Fibroblast of the aortic adventitia (primary cell): ENCODE measurements around the gene CST3. TPM values are rescaled to one million over a fixed set of nuclear protein-coding genes. Genes with fewer than 3 reads are reported as not detected.
"Not testable (repeated sequence)": the region's sequence is repeated elsewhere in the genome, so short reads cannot be mapped to it uniquely, and the experiment has no call there.

Experiments
- DNase-seq: peaks from one replicate; pipeline ENCODE4 v3.0.0-alpha.2; 2010; ENCODE audit warnings: low read depth
- H3K4me3 ChIP-seq: 2 replicates; pipeline ENCODE4 v1.5.1; 2011; ENCODE audit warnings: low read depth, mild to moderate bottlenecking, control low read depth, low read length, moderate library complexity
- total RNA-seq: library from RNA; depleted of rRNA; stranded (reverse); fragments of >200 nt; gene quantifications from 2 replicates; pipeline ENCODE4 v1.2.3, GENCODE V29; 2012; ENCODE audit warnings: low replicate concordance
- TF ChIP-seq, protein P1 (sequence below): IDR thresholded peaks from 2 replicates; pipeline ENCODE4 v1.5.1; 2011; ENCODE audit warnings: mild to moderate bottlenecking, low read length, control low read depth, inconsistent platforms; ENCODE audit not compliant: insufficient read depth

CST3 gene
- total RNA-seq, 1 donor, result 246 TPM

DNA sequence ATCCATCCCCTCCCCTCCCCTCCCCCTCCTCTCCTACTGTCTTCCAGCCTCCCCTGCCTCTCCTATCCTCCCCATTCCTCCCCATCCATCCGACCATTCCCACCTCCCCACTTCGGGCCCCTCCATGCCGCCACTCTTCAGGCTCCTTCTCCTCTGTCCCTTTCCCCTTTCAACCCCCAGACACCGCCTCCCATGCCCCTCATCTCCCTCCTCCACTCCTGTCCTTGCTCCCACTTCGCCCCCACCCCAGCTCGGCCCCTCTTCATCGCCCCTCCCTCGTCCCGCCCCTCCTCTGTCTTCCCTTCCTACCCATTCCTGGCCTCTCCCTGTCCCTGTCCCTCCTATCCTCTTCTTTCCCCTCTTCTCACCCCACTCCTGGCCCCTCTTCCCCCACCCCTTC is 554 bp upstream of the CST3 start:
- H3K4me3 ChIP-seq, result no peak overlapping the region
- DNase-seq, result no peak
- TF ChIP-seq, protein P1, sequence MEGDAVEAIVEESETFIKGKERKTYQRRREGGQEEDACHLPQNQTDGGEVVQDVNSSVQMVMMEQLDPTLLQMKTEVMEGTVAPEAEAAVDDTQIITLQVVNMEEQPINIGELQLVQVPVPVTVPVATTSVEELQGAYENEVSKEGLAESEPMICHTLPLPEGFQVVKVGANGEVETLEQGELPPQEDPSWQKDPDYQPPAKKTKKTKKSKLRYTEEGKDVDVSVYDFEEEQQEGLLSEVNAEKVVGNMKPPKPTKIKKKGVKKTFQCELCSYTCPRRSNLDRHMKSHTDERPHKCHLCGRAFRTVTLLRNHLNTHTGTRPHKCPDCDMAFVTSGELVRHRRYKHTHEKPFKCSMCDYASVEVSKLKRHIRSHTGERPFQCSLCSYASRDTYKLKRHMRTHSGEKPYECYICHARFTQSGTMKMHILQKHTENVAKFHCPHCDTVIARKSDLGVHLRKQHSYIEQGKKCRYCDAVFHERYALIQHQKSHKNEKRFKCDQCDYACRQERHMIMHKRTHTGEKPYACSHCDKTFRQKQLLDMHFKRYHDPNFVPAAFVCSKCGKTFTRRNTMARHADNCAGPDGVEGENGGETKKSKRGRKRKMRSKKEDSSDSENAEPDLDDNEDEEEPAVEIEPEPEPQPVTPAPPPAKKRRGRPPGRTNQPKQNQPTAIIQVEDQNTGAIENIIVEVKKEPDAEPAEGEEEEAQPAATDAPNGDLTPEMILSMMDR, result no peak

DNA sequence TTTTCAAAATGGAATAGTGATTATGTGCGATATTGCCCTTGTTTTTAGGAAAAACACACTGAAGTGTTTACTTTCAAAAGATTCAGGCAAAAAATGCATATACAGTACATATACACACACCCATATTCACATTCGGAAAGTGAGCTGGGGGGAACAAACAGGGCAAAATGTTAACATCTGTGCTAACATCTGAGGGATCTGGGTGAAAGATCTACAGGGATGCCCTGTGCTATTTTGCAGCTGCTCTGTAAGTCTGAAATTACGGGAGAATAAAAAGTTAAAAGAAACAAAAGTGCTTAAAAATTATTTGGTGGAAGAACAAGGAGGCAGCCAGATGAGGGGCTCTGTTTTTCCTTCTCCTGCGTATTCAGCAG is 860 bp downstream of the CST3 start:
- TF ChIP-seq, protein P1, result no peak
- H3K4me3 ChIP-seq, result peak overlapping the region; percentile 85
- no peak for DNase-seq

DNA sequence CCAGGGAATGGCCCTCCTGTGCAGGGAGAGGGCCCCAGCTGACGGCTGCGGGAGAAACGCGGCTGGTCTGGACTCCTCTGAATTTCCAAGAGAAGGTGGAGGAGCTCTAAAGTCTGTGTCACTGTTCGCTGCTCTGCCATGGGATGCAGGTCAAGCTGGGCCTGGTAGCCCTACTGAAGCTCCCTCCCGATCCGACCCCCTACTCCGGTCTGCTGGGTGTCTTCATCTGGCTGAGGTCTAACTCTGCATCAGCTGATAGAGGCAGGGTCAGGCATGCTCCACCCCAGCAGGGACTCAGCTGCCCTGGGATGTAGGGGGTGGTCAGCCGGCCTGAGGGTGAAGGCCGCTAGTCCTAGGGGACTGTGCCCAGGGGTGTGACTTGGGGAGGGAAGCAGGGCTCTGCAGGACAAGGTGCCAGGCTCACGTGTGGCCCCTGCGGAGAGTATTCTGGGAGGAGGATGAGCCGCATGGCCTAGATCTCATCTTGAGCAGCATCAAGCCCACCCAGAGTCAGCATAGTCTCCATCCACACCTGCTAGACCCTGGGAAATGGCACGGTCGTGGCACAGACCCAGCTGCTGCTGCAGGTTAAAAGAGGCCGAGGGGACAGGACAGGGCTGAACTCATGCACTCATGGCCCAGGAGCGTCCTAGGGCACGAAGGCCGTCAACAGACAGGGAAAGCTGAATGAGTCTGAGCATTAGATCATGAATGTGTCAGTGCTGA is 1.4 kb downstream of the CST3 start:
- peak overlapping the region; percentile 85 for H3K4me3 ChIP-seq
- DNase-seq, result no peak
- TF ChIP-seq, protein P1, result no peak

GRCh38 chr20:23635768-23636090 is 2.0 kb downstream of the CST3 start:
- H3K4me3 ChIP-seq, result peak overlapping the region; percentile 85
- not testable (repeated sequence) for DNase-seq

GRCh38 chr20:23634985-23635767 is 2.6 kb downstream of the CST3 start:
- peak; percentile 44 for DNase-seq
- TF ChIP-seq, protein P1, result no peak
- peak overlapping the region; percentile 37 for H3K4me3 ChIP-seq

GRCh38 chr20:23634044-23634801 is 3.5 kb downstream of the CST3 start:
- DNase-seq, result no peak
- peak overlapping the region; percentile 15 for H3K4me3 ChIP-seq
- TF ChIP-seq, protein P1, result no peak
